ENCODE data around the gene CDC42BPG. TPM values are rescaled to one million over a fixed set of nuclear protein-coding genes. Genes with fewer than 3 reads are reported as not detected.

Gene CDC42BPG
- total RNA-seq, 1 donor from 2014 or later = 21.1 TPM

DNA sequence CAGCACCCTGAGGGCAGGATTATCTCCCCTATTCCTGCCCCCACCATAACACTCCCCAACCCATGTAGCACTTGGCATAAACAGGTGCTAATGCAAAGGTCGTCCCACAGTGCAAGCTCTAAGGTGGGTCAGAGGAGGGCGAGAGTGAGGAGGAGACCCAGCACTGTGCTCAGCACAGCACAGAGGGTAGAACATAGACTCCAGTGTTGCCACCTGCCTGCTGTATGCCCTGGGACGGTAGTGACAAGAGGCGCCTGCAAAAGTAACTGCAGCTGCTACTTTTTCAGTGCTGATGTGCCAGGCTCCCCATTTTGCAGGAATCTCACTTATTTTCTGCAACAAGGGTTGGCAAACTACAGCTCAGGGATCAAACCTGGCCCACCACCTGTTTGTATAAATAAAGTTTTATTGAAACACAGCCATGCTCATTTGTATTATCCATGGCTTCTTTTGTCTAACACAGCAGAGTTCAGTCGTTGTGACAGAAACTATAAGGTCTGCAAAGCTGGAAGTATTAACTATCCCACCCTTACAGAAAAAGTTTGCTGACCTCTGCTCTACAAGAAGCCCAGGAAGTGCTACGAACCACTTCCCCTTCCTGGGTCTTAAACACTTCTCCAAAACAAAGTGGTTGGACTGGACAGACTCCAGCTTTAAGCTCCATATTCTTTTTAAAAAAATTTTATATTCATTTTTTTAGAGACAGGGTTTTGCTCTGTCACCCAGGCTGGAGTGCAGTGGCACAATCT, 16.9 kb upstream of the CDC42BPG start:
- no peak overlapping the region for H3K27ac Mint-ChIP-seq
- no peak overlapping the region for H3K4me3 Mint-ChIP-seq (ENCODE audit: low read depth)
- TF ChIP-seq, protein P1, sequence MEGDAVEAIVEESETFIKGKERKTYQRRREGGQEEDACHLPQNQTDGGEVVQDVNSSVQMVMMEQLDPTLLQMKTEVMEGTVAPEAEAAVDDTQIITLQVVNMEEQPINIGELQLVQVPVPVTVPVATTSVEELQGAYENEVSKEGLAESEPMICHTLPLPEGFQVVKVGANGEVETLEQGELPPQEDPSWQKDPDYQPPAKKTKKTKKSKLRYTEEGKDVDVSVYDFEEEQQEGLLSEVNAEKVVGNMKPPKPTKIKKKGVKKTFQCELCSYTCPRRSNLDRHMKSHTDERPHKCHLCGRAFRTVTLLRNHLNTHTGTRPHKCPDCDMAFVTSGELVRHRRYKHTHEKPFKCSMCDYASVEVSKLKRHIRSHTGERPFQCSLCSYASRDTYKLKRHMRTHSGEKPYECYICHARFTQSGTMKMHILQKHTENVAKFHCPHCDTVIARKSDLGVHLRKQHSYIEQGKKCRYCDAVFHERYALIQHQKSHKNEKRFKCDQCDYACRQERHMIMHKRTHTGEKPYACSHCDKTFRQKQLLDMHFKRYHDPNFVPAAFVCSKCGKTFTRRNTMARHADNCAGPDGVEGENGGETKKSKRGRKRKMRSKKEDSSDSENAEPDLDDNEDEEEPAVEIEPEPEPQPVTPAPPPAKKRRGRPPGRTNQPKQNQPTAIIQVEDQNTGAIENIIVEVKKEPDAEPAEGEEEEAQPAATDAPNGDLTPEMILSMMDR (IDR thresholded peaks at IDR 0.05; ENCODE audit: unreplicated experiment) = no peak
- peaks cover 2% of the 10 kb centered on the region for H3K36me3 Mint-ChIP-seq (ENCODE audit: insufficient read depth)
- H3K27me3 Mint-ChIP-seq = no peaks in the 10 kb centered on the region
- H3K9me3 Mint-ChIP-seq (ENCODE audit: low read depth) = no peaks in the 10 kb centered on the region
- DNase-seq (ENCODE audit: low spot score, unreplicated experiment) = no peak
- H3K4me1 Mint-ChIP-seq (ENCODE audit: low read depth) = peaks cover 1% of the 10 kb centered on the region

DNA sequence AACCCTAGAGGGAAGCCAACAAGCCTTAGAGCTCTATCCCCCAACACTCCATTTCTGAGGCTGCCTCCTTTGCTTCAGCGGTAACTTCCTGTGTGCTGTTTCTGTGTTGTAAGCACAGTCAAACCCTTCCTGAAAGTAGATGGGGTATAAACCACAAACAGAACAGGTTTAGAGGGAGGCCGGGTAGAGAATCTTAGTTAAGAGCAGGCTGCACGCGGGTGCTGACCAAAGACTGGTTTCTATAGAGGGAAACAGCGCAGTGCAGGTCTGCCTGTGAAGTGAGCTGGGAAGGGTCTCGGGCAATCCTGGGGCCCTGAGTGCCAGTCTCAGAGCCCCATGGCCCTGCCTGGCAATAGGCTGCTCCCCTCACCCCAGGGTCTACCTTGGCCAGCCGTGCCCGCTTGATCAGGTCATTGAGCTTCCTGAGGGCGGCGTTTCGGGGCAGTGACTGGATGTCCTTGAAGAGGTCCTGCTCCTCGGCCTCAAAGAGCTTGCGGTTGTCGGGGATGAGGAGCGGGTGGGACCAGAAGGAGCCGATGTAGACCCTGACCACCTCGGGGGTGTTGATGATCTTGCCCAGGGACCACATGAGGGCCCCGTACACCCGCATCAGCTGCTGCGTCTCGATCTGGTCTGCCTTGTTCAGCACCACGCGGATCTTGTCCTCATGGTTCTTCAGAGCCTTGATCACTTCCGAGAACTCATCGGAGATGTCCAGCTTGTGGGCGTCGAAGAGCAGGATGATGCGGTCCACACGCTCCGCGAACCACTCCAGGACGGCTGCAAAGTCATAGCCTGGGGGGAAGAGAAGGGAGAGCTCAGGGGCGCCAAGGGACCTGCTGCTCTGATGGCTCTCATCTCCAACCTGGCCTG, 15.3 kb upstream of the CDC42BPG start:
- H3K27ac Mint-ChIP-seq = no peak overlapping the region
- peaks cover 7% of the 10 kb centered on the region for H3K36me3 Mint-ChIP-seq (ENCODE audit: insufficient read depth)
- H3K4me1 Mint-ChIP-seq (ENCODE audit: low read depth) = peaks cover 1% of the 10 kb centered on the region

DNA sequence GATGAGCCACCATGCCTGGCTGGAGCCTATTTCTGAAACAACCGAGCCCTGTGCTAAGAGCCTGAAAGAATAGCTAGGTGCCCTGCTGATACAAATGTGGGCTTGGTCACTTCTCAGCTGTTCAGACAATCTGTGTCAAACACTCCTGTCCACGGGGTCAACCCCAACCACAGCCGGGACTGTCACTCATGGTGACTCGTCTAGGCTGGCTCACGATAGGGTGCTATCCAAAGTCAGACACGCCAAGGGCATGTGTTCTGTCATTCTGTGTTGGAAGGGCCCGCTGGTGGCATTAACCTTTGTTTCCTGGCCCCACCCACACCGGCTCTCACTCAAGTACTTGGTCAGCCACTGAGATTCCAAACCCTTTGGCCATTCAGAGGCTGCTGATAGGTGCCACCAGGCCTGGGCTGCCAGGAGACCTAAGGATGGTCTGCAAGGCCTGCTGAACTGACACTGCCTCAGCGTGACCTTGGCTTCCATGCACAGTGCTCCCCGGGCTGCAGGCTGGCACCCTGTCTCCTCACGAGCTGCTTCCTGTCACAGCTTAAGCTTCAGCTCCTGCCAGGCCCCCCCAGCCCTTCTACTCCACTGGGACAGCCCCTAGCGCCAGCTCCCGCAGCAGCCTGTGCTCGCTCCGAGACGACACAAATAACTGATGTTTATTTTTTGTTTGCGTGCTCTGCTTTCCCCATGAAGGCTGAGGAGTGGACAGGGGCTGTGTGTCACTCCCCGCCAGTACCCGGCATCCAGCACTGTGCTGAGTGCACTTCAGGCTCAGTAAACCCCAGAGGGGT, 14.2 kb upstream of the CDC42BPG start:
- Mint-ChIP-seq H3K4me3 (ENCODE audit: low read depth) (no peak overlapping the region), H3K9me3 (ENCODE audit: low read depth) (no peaks in the 10 kb centered on the region), H3K4me1 (ENCODE audit: low read depth) (no peaks in the 10 kb centered on the region), H3K27me3 (no peaks in the 10 kb centered on the region), H3K27ac (no peak overlapping the region), H3K36me3 (ENCODE audit: insufficient read depth) (peaks cover 9% of the 10 kb centered on the region)
- no peak for DNase-seq (ENCODE audit: low spot score, unreplicated experiment)
- TF ChIP-seq, protein P1 (IDR thresholded peaks at IDR 0.05; ENCODE audit: unreplicated experiment) = no peak

More for the DNA sequence above, 15.3 kb upstream of the CDC42BPG start:
- TF ChIP-seq, protein P1 (IDR thresholded peaks at IDR 0.05; ENCODE audit: unreplicated experiment) = no peak
- DNase-seq (ENCODE audit: low spot score, unreplicated experiment) = no peak
- Mint-ChIP-seq H3K4me3 (ENCODE audit: low read depth) (no peak overlapping the region), H3K9me3 (ENCODE audit: low read depth) (no peaks in the 10 kb centered on the region), H3K27me3 (no peaks in the 10 kb centered on the region)

DNA sequence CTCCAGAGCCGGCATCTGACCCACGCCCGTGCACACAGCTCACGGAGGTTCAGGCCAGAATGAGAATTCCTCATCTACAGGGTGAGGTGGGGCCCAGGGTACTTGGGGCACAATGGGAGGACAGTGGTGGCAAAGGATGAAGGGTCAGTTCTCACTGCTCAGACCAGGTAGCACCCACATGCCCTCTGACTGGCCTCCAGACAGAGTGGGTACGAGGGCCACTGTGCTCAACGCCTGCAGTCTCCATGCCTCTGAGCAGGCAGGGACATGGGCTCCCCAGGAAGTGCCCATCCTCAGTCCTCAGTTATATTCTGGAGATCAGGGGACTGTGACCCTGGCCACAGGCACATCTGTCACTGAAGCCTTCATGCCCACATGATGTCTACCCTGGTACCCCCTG, 13.0 kb upstream of the CDC42BPG start:
- H3K27me3 Mint-ChIP-seq = no peaks in the 10 kb centered on the region
- TF ChIP-seq, protein P1 (IDR thresholded peaks at IDR 0.05; ENCODE audit: unreplicated experiment) = no peak
- H3K36me3 Mint-ChIP-seq (ENCODE audit: insufficient read depth) = peaks cover 9% of the 10 kb centered on the region
- no peak for DNase-seq (ENCODE audit: low spot score, unreplicated experiment)
- no peak overlapping the region for H3K4me3 Mint-ChIP-seq (ENCODE audit: low read depth)
- no peak overlapping the region for H3K27ac Mint-ChIP-seq
- H3K4me1 Mint-ChIP-seq (ENCODE audit: low read depth) = no peaks in the 10 kb centered on the region
- no peaks in the 10 kb centered on the region for H3K9me3 Mint-ChIP-seq (ENCODE audit: low read depth)
